Choroid plexus epithelial cell (primary cell): ENCODE data around the gene MC1R.
"Not testable (repeated sequence)": the region's sequence is repeated elsewhere in the genome, so short reads cannot be mapped to it uniquely, and the experiment has no call there.

ENCODE experiments used
- DNase-seq: peaks from one replicate; pipeline ENCODE4 v3.0.0-alpha.2; 2010; ENCODE audit warnings: low read depth
- H3K4me3 ChIP-seq: 2 replicates; pipeline ENCODE4 v1.5.1; 2011; ENCODE audit warnings: low read depth, mild to moderate bottlenecking, control low read depth, low read length, moderate library complexity
- CTCF ChIP-seq: conservative IDR thresholded peaks from 2 replicates; pipeline ENCODE4 v1.5.1; 2011; ENCODE audit warnings: low read depth, mild to moderate bottlenecking, control low read depth, inconsistent platforms, low read length, moderate library complexity

MC1R gene

DNA sequence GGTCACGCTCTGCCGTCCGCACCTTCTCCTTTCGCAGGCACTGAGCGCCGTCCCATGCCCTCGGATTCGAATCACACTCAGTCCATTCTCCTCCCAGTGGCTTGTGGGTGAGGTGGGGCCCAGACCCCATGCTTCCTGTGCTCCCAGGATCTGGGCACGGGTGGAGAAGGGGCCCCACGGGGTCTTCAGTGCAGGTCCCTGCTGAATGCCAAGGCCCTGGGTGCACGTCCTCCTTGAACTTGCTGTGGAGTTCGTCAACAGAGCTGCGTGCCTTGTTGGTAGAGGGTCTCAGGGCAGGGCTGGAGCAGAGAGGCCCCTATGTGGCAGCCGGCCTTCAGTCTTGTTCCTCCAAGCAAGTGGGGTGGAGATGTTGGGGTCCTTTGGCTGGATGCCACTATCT, 7.3 kb upstream of the MC1R start:
- DNase-seq = no peak
- no peak for TF ChIP-seq CTCF
- H3K4me3 ChIP-seq = no peak overlapping the region

- no peak for TF ChIP-seq CTCF
- H3K4me3 ChIP-seq = no peak overlapping the region
- DNase-seq = no peak
These were observed 6.5 kb upstream of the MC1R start for GRCh38 chr16:89912143-89912542.

GRCh38 chr16:89912627-89913026, 6.0 kb upstream of the MC1R start:
- no peak for DNase-seq
- no peak overlapping the region for H3K4me3 ChIP-seq
- no peak for TF ChIP-seq CTCF

GRCh38 chr16:89913408-89914387, 5.0 kb upstream of the MC1R start:
- no peak for DNase-seq
- H3K4me3 ChIP-seq = no peak overlapping the region
- TF ChIP-seq CTCF = no peak

DNA sequence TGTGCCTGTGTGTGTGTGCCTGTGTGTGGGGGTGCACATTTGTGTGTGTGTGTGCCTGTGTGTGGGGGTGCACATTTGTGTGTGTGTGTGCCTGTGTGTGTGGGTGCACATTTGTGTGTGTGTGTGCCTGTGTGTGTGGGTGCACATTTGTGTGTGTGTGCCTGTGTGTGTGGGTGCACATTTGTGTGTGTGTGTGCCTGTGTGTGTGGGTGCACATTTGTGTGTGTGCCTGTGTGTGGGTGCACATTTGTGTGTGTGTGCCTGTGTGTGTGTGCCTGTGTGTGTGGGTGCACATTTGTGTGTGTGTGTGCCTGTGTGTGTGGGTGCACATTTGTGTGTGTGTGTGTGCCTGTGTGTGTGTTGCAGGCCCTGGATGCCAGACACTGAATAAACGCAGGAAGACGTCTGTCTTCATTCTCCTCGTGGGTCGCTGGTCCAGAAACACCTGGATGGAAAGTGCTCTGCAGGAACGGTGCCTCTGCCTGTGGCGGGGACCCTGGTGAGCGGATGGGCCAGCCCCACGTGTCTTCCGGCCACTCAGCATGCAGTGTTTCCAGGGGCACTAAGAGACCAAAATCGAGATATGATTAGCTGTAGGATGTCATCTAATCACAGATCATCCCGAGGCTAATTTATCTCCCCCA, 3.9 kb upstream of the MC1R start:
- H3K4me3 ChIP-seq, DNase-seq: not testable (repeated sequence)

DNA sequence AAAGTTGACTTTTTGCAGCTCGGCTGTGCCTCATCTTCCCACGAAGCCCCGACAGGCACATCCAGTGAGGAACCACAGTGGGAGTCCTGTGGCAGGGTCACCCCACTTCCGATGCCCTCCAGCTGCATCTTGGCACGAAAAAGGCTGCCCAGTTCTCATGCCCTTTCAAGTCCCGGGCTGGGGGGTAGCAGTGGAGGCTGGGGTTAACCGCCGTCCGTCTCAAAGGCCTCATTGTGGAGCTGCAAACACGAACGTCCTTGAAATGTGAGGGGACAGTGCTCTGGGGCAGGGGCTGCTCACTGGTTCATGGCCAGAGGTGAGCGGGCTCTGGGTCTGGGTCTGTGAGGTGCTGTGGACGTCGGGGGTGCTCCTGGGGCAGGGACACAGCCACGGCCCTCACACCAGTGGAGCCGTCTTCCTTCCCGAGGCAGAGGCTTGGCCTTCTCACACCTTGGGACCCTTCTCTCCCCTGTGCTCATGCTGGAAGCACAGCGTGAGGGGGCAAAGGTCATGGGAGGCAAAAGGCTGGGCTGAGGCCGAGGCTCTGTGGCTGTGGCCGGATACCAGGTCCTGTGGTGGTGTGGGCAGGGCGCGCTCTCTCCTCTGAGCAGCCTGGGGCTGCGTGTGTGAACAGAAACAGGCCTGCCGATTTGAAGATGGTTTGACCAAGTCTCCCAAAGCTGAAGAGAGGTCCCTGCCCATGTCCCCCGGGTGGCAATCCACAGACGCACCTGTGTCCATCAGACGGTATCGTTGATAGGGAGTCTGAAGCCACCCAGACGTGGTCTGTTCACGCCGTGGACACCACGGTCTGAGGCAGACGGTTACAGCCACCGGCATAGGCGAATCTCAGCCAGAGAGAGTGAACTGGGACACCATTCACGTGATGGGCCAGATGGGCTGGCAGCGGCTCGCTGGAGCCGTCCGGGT, 3.1 kb upstream of the MC1R start:
- TF ChIP-seq CTCF = no peak
- H3K4me3 ChIP-seq = no peak overlapping the region
- DNase-seq = no peak
